K562 (cell line): ENCODE data around the gene TUBGCP5. TPM values are rescaled to one million over a fixed set of nuclear protein-coding genes. Genes with fewer than 3 reads are reported as not detected.

ENCODE experiments used
- ATAC-seq: fragments of 200-7000 bp; cut with Tn5 transposase; 3 replicates; pipeline ENCODE4 v1.9.1; 2020; ENCODE audit warnings: moderate library complexity
- BruUV-seq: library from RNA; stranded (reverse); fragments of 400-500 nt; replicated peaks from 2 replicates; lab custom pipeline; 2021; lab: Mats Ljungman, UMichigan
- CTCF ChIA-PET: fragments of 300-600 bp; formaldehyde crosslinking; extraction: SDS; loops from one replicate; lab custom pipeline; 2021; ENCODE audit warnings: low intra/inter-chr PET ratio; lab: Yijun Ruan, JAX
- POLR2A ChIA-PET: fragments of 300-600, 350-650 bp; sonication (Branson Sonifier 250); formaldehyde crosslinking; extraction: SDS; loops from one replicate; lab custom pipeline; 2021; ENCODE audit warnings: antibody characterized with exemption, inconsistent platforms; lab: Yijun Ruan, JAX
- DNase-seq, 4 experiments: peaks; one replicate each; pipeline versions ENCODE4 v3.0.0 to v3.0.0-alpha.2; 2011 to 2018; ENCODE audit warnings: low spot score in 3 of 4, mixed read lengths in 3 of 4; ENCODE audit errors: extremely low read depth in 1 of 4
- FAIRE-seq: peaks from 2 replicates; lab custom pipeline; 2011; peaks lifted over from hg19 to GRCh38; lab: Jason Lieb, UNC
- H2AFZ ChIP-seq: 2 replicates; pipeline ENCODE4 v1.6.0; 2011; ENCODE audit warnings: low read depth, low read length, control low read depth, inconsistent platforms
- H3K27ac ChIP-seq: fragments of 200-600 bp; 3 replicates; pipeline ENCODE4 v1.8.0; 2011; ENCODE audit warnings: low read depth, mild to moderate bottlenecking, control low read depth, inconsistent platforms, low read length, moderate library complexity, mixed read lengths; ENCODE audit errors: extremely low read depth
- H3K27me3 ChIP-seq, 2 experiments: fragments of 300-600 bp in 1 of 2; 2 replicates in 1 of 2; 3 replicates in 1 of 2; pipeline versions ENCODE4 v1.6.0 to v1.8.0; 2011; ENCODE audit warnings: inconsistent platforms in 2 of 2, low read length in 2 of 2, mild to moderate bottlenecking in 1 of 2, mixed read lengths in 1 of 2, moderate library complexity in 1 of 2; ENCODE audit not compliant: control insufficient read depth in 2 of 2, insufficient read depth in 2 of 2
- H3K36me3 ChIP-seq: fragments of 300-600 bp; 3 replicates; pipeline ENCODE4 v1.8.0; 2011; ENCODE audit warnings: mild to moderate bottlenecking, low read length, inconsistent platforms; ENCODE audit not compliant: control insufficient read depth, insufficient read depth
- H3K4me1 ChIP-seq, 2 experiments: fragments of 200-600 bp in 1 of 2; replicated peaks in 1 of 2; 2 replicates in 1 of 2; 3 replicates in 1 of 2; pipeline versions ENCODE4 v1.5.1 to v1.8.0; 2011; ENCODE audit warnings: inconsistent platforms in 2 of 2, low read length in 2 of 2, mild to moderate bottlenecking in 1 of 2, mixed read lengths in 1 of 2, moderate library complexity in 1 of 2; ENCODE audit not compliant: control insufficient read depth in 2 of 2, insufficient read depth in 2 of 2
- H3K4me2 ChIP-seq: 2 replicates; pipeline ENCODE4 v1.6.1; 2011; ENCODE audit warnings: low read length, control low read depth, inconsistent platforms, mixed read lengths; ENCODE audit not compliant: insufficient read depth
- H3K4me3 ChIP-seq: fragments of 200-600 bp; sonication (generic), shearing (Covaris generic); 2 replicates; pipeline ENCODE4 v1.5.1; 2016; ENCODE audit warnings: control low read depth, inconsistent platforms
- H3K79me2 ChIP-seq: fragments of 200-600 bp; 3 replicates; pipeline ENCODE4 v1.8.0; 2011; ENCODE audit warnings: low read length, inconsistent platforms; ENCODE audit not compliant: control insufficient read depth, insufficient read depth
- H3K9ac ChIP-seq, 2 experiments: 2 replicates each; pipeline versions ENCODE4 v1.6.0 to v1.6.1; 2011; ENCODE audit warnings: low read depth in 2 of 2, low read length in 2 of 2, control low read depth in 1 of 2, inconsistent platforms in 1 of 2, mild to moderate bottlenecking in 1 of 2, mixed read lengths in 1 of 2; ENCODE audit not compliant: insufficient read depth in 1 of 2
- H3K9me1 ChIP-seq: one replicate; pipeline ENCODE4 v1.6.0; 2011; ENCODE audit warnings: inconsistent platforms, mild to moderate bottlenecking, low read length, moderate library complexity; ENCODE audit not compliant: control insufficient read depth, insufficient read depth
- H3K9me3 ChIP-seq: replicated peaks from 2 replicates; pipeline ENCODE4 v1.5.1; 2011; ENCODE audit warnings: low read depth, low read length, inconsistent platforms; ENCODE audit not compliant: control insufficient read depth, insufficient read depth
- H4K20me1 ChIP-seq: replicated peaks from 2 replicates; pipeline ENCODE4 v1.6.1; 2011; ENCODE audit warnings: low read length, inconsistent platforms, mixed read lengths; ENCODE audit not compliant: control insufficient read depth, insufficient read depth
- E2F4 ChIP-seq: sonication (generic); formaldehyde crosslinking; IDR thresholded peaks from 2 replicates; pipeline ENCODE4 v1.8.0; 2022; ENCODE audit warnings: mild to moderate bottlenecking, low read depth, missing genetic modification reagents
- GMEB1 ChIP-seq: fragments of 250-450 bp; sonication (Bioruptor Pico); IDR thresholded peaks from 2 replicates; pipeline ENCODE4 v1.4.0; 2020; ENCODE audit warnings: mild to moderate bottlenecking
- GTF2A2 ChIP-seq: IDR thresholded peaks from 2 replicates; pipeline ENCODE4 v1.6.1; 2016; ENCODE audit warnings: mild to moderate bottlenecking, missing genetic modification characterization, missing compliant biosample characterization
- MAFG ChIP-seq: fragments of 450-650 bp; conservative IDR thresholded peaks from 2 replicates; pipeline ENCODE4 v1.6.1; 2016; ENCODE audit warnings: missing genetic modification characterization, missing compliant biosample characterization
- SPI1 ChIP-seq: IDR thresholded peaks from 2 replicates; pipeline ENCODE4 v1.6.1; 2011; ENCODE audit warnings: low read depth, low read length, control low read depth, borderline replicate concordance
- WGBS: fragments of 100-300 bp; shearing (Covaris generic); methylation state at CpG from one replicate; pipeline ENCODE4 v1.1.6; 2016; ENCODE audit warnings: low coverage, mixed read lengths; ENCODE audit not compliant: insufficient coverage; ENCODE audit errors: missing lambda C conversion rate; 5-methylcytosine and 5-hydroxymethylcytosine counted together
- in situ Hi-C: fragments of 300-500 bp; cut with MboI; formaldehyde crosslinking; loops from 4 replicates; pipeline ENCODE4 v1.15.0; 2018; ENCODE audit warnings: inconsistent platforms, mixed read lengths
- intact Hi-C: fragments of 100-400 bp; cut with micrococcal nuclease; formaldehyde crosslinking; loops from 2 replicates; pipeline ENCODE4 v1.14.2; 2022
- polyA plus RNA-seq, 8 experiments: library from polyadenylated mRNA; depleted of rRNA in 4 of 8; stranded (reverse) in 5 of 8; unstranded in 3 of 8; fragments of >200 nt; fragmentation: Nextera tagmentation in 2 of 8; fragmentation: Illumina TruSeq in 1 of 8; extraction: Ambion mirVana in 2 of 8; extraction: Trizol in 1 of 8; gene quantifications; 2 replicates each; pipeline versions ENCODE4 v1.2.1 to v1.2.3, GENCODE V29; 2011 to 2014; ENCODE audit warnings: inconsistent platforms in 1 of 8, missing spikeins in 1 of 8
- total RNA-seq, 7 experiments: library from RNA; depleted of rRNA in 6 of 7; stranded (reverse); fragments of >200 nt in 6 of 7; fragmentation: Illumina TruSeq in 2 of 7; extraction: Trizol in 2 of 7; gene quantifications; 2 replicates each; pipeline versions ENCODE4 v1.2.1 to v1.2.3, GENCODE V29; 2011 to 2021; ENCODE audit warnings: low replicate concordance in 1 of 7
- TF ChIP-seq, protein P1 (sequence below), 2 experiments: fragments of 450-650 bp; conservative IDR thresholded peaks; 2 replicates each; pipeline ENCODE4 v1.6.1; 2017; ENCODE audit warnings: mild to moderate bottlenecking in 2 of 2, moderate library complexity in 2 of 2
- TF ChIP-seq, protein P2 (sequence below): fragments of 250-450 bp; sonication (Bioruptor Pico); IDR thresholded peaks from 2 replicates; pipeline ENCODE4 v1.4.0; 2020; ENCODE audit warnings: borderline replicate concordance

Gene TUBGCP5
- total and polyA plus RNA-seq, 9 of the 15 experiments (the other 6 are each of a cell fraction or from before 2014, with no cell fraction given): 5.8 to 33.9 (median 23.2) TPM

DNA sequence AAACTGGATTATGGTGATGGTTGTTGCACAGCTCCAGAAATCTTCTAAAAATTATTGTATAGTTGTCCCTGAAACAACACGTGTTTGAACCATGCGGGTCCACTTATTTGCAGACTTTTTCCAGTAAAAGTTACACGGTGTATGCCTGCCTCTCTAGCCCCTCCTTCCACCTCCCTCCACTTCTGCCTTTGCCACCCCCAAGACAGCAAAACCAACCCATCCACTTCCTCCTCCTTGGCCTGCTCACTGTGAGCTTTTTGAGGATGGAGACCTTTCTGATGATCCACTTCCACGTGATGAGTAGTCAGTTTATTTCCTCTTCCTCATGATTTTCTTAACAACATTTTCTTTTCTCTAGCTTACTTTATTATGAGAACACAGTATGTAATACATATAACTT is 64.6 kb downstream of the TUBGCP5 start:
- Histone ChIP-seq H3K9me1 (peaks cover 4% of the 10 kb centered on the region), H3K4me2 (no peak overlapping the region), H2AFZ (no peak overlapping the region), H3K27me3 (no peaks in the 10 kb centered on the region), H3K9ac (no peak overlapping the region), H3K27ac (no peak overlapping the region), H3K4me1 (peaks cover 9 to 23% of the 10 kb centered on the region in 2 experiments; a peak in 4 of 5 replicates), H3K4me3 (no peak overlapping the region), H3K36me3 (no peaks in the 10 kb centered on the region), H3K79me2 (peaks cover 54% of the 10 kb centered on the region), H4K20me1 (peaks cover 6% of the 10 kb centered on the region; the same call in 1 of the 2 replicates), H3K9me3 (no peaks in the 10 kb centered on the region)
- no peak for ATAC-seq
- intact Hi-C loops: no loop called here
- DNase-seq: no peak
- TF ChIP-seq SPI1 (peak; percentile 23; the same call in 1 of the 2 replicates), GMEB1 (CRISPR knock-in tag) (no peak)
- in situ Hi-C loops: no loop called here
- no TSS peak for BruUV-seq
- ChIA-PET CTCF (no interaction called here), POLR2A (interaction anchor here (0.8 to 1.0 kb wide), 2 partner anchors 10 to 44 kb away, joined by 3 to 4 read pairs; no protein-coding TSS in a partner anchor)
- no peak for FAIRE-seq
- WGBS: 58% methylated on average over 4 of the region's 4 CpGs

DNA sequence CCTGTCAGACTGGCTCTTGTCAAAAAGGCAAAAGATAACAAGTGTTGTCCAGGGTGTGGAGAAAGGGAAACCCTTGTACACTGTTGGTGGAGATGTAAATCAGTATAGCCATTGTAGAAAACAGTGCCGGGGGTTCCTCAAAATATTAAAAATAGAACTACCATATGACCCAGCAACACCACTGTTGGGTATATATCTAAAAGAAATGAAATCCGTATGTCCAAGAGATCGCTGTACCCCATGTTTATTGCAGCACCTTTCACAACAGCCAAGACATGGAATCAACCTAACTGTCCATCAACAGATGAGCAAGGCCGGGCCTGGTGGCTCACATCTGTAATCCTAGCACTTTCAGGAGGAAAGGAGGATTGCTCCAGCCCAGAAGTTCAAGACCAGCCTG is 65.4 kb downstream of the TUBGCP5 start:
- in situ Hi-C loops: no loop called here
- ATAC-seq (no peak), FAIRE-seq (no peak), DNase-seq (no peak)
- H3K9ac ChIP-seq: no peak overlapping the region
- no peaks in the 10 kb centered on the region for H3K9me3 ChIP-seq
- peaks cover 8 to 16% of the 10 kb centered on the region in 2 experiments; a peak in 4 of 5 replicates for H3K4me1 ChIP-seq
- ChIA-PET CTCF (no interaction called here), POLR2A (no interaction called here)
- peaks cover 1% of the 10 kb centered on the region for H3K9me1 ChIP-seq
- BruUV-seq: no TSS peak
- H3K4me3 ChIP-seq: no peak overlapping the region
- 32% methylated on average over 4 of the region's 4 CpGs for WGBS
- H3K79me2 ChIP-seq: peaks cover 54% of the 10 kb centered on the region
- H3K27ac ChIP-seq: no peak overlapping the region
- no peaks in the 10 kb centered on the region for H3K27me3 ChIP-seq
- H3K4me2 ChIP-seq: no peak overlapping the region
- intact Hi-C loops: no loop called here
- no peaks in the 10 kb centered on the region for H3K36me3 ChIP-seq
- H4K20me1 ChIP-seq: peaks cover 5% of the 10 kb centered on the region; the same call in 1 of the 2 replicates
- no peak overlapping the region for H2AFZ ChIP-seq
- TF ChIP-seq, protein P1, sequence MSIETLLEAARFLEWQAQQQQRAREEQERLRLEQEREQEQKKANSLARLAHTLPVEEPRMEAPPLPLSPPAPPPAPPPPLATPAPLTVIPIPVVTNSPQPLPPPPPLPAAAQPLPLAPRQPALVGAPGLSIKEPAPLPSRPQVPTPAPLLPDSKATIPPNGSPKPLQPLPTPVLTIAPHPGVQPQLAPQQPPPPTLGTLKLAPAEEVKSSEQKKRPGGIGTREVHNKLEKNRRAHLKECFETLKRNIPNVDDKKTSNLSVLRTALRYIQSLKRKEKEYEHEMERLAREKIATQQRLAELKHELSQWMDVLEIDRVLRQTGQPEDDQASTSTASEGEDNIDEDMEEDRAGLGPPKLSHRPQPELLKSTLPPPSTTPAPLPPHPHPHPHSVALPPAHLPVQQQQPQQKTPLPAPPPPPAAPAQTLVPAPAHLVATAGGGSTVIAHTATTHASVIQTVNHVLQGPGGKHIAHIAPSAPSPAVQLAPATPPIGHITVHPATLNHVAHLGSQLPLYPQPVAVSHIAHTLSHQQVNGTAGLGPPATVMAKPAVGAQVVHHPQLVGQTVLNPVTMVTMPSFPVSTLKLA (conservative IDR thresholded peaks at IDR 0.05): no peak
- TF ChIP-seq MAFG (tag): no peak
- no peak for TF ChIP-seq E2F4 (CRISPR knock-in tag)
- no peak for TF ChIP-seq GTF2A2 (tag)
- TF ChIP-seq, protein P2, sequence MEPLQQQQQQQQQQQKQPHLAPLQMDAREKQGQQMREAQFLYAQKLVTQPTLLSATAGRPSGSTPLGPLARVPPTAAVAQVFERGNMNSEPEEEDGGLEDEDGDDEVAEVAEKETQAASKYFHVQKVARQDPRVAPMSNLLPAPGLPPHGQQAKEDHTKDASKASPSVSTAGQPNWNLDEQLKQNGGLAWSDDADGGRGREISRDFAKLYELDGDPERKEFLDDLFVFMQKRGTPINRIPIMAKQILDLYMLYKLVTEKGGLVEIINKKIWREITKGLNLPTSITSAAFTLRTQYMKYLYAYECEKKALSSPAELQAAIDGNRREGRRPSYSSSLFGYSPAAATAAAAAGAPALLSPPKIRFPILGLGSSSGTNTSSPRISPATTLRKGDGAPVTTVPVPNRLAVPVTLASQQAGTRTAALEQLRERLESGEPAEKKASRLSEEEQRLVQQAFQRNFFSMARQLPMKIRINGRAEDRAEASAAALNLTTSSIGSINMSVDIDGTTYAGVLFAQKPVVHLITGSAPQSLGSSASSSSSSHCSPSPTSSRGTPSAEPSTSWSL: no peak
